H9 (cell line): ENCODE results near the gene DLEC1. TPM values are rescaled to one million over a fixed set of nuclear protein-coding genes. Genes with fewer than 3 reads are reported as not detected.
A peak's percentile ranks its signal among the peaks of the same experiment; 100 is the strongest.

Experiments
- DNase-seq: peaks from one replicate; pipeline ENCODE4 v3.0.0-alpha.2; 2017
- H2AFZ ChIP-seq: one replicate; pipeline ENCODE4 v1.6.1; 2013; ENCODE audit warnings: mild to moderate bottlenecking, low read length, control low read depth, moderate library complexity
- H2AK5ac ChIP-seq: 2 replicates; pipeline ENCODE4 v1.6.1; 2013; ENCODE audit warnings: low read length, control low read depth, mixed read lengths; ENCODE audit not compliant: insufficient read length
- H2BK120ac ChIP-seq: one replicate; pipeline ENCODE4 v1.6.1; 2013; ENCODE audit warnings: low read depth, mild to moderate bottlenecking, low read length, control low read depth, inconsistent platforms; ENCODE audit not compliant: poor library complexity, severe bottlenecking
- H2BK12ac ChIP-seq: 2 replicates; pipeline ENCODE4 v1.6.1; 2013; ENCODE audit warnings: low read length, control low read depth, mixed read lengths, low read depth; ENCODE audit not compliant: insufficient read length
- H2BK15ac ChIP-seq: 2 replicates; pipeline ENCODE4 v1.6.1; 2013; ENCODE audit warnings: low read depth, low read length, control low read depth
- H2BK20ac ChIP-seq: one replicate; pipeline ENCODE4 v1.6.1; 2013; ENCODE audit warnings: low read depth, mild to moderate bottlenecking, low read length, control low read depth, inconsistent platforms; ENCODE audit not compliant: poor library complexity, severe bottlenecking
- H2BK5ac ChIP-seq: 2 replicates; pipeline ENCODE4 v1.6.1; 2013; ENCODE audit warnings: low read length, control low read depth, mixed read lengths; ENCODE audit not compliant: insufficient read length
- H3K14ac ChIP-seq: 2 replicates; pipeline ENCODE4 v1.6.1; 2013; ENCODE audit warnings: low read length, control low read depth; ENCODE audit not compliant: insufficient read depth
- H3K18ac ChIP-seq: 2 replicates; pipeline ENCODE4 v1.6.1; 2013; ENCODE audit warnings: low read depth, mild to moderate bottlenecking, mixed read lengths, low read length, control low read depth; ENCODE audit not compliant: insufficient read length
- H3K23ac ChIP-seq: 2 replicates; pipeline ENCODE4 v1.6.1; 2013; ENCODE audit warnings: low read length, control low read depth, mixed read lengths, low read depth; ENCODE audit not compliant: insufficient read length
- H3K23me2 ChIP-seq: 2 replicates; pipeline ENCODE4 v1.6.1; 2013; ENCODE audit warnings: low read depth, mild to moderate bottlenecking, mixed read lengths, low read length, control low read depth; ENCODE audit not compliant: insufficient read length, poor library complexity, severe bottlenecking
- H3K27ac ChIP-seq: 2 replicates; pipeline ENCODE4 v1.5.1; 2013; ENCODE audit warnings: low read length, control low read depth, mixed read lengths, low read depth; ENCODE audit not compliant: insufficient read length
- H3K27me3 ChIP-seq: 2 replicates; pipeline ENCODE4 v1.6.1; 2013; ENCODE audit warnings: low read length, control low read depth, inconsistent platforms; ENCODE audit not compliant: insufficient read depth
- H3K4ac ChIP-seq: 2 replicates; pipeline ENCODE4 v1.6.1; 2013; ENCODE audit warnings: low read depth, mild to moderate bottlenecking, control low read depth, inconsistent platforms, low read length, moderate library complexity
- H3K4me1 ChIP-seq: 2 replicates; pipeline ENCODE4 v1.6.1; 2013; ENCODE audit warnings: low read length, control low read depth, inconsistent platforms; ENCODE audit not compliant: insufficient read depth
- H3K4me2 ChIP-seq: 2 replicates; pipeline ENCODE4 v1.6.1; 2013; ENCODE audit warnings: low read length, control low read depth, mixed read lengths; ENCODE audit not compliant: insufficient read length, insufficient read depth
- H3K56ac ChIP-seq: 2 replicates; pipeline ENCODE4 v1.6.1; 2013; ENCODE audit warnings: low read depth, mild to moderate bottlenecking, mixed read lengths, low read length, control low read depth; ENCODE audit not compliant: insufficient read length
- H3K79me1 ChIP-seq: 2 replicates; pipeline ENCODE4 v1.6.1; 2013; ENCODE audit warnings: low read depth, mild to moderate bottlenecking, moderate library complexity, low read length, control low read depth, inconsistent platforms; ENCODE audit not compliant: insufficient read depth, poor library complexity, severe bottlenecking
- H3K79me2 ChIP-seq: 2 replicates; pipeline ENCODE4 v1.6.1; 2013; ENCODE audit warnings: low read length, control low read depth, inconsistent platforms; ENCODE audit not compliant: insufficient read depth
- H3K9ac ChIP-seq: 2 replicates; pipeline ENCODE4 v1.6.1; 2013; ENCODE audit warnings: low read length, control low read depth, mixed read lengths; ENCODE audit not compliant: insufficient read length; ENCODE audit errors: extremely low read depth
- H3K9me3 ChIP-seq: one replicate; pipeline ENCODE4 v1.6.1; 2013; ENCODE audit warnings: low read depth, low read length, inconsistent platforms; ENCODE audit not compliant: control insufficient read depth
- H3T11ph ChIP-seq: one replicate; pipeline ENCODE4 v1.6.1; 2013; ENCODE audit warnings: mild to moderate bottlenecking, low read length, control low read depth, inconsistent platforms
- H4K20me1 ChIP-seq: one replicate; pipeline ENCODE4 v1.6.1; 2013; ENCODE audit not compliant: control insufficient read depth, insufficient read length, insufficient read depth
- H4K5ac ChIP-seq: 2 replicates; pipeline ENCODE4 v1.6.1; 2013; ENCODE audit warnings: low read depth, mild to moderate bottlenecking, mixed read lengths, low read length, control low read depth; ENCODE audit not compliant: insufficient read length
- H4K8ac ChIP-seq: replicated peaks from 2 replicates; pipeline ENCODE4 v1.6.1; 2013; ENCODE audit warnings: low read length, control low read depth, mixed read lengths, low read depth; ENCODE audit not compliant: insufficient read length
- H4K91ac ChIP-seq: 2 replicates; pipeline ENCODE4 v1.6.1; 2013; ENCODE audit warnings: low read depth, mild to moderate bottlenecking, moderate library complexity, mixed read lengths, low read length, control low read depth; ENCODE audit not compliant: insufficient read length
- H3K27ac Mint-ChIP-seq, 3 experiments: 2 replicates in 2 of 3; 3 replicates in 1 of 3; pipeline ENCODE4 v1.8.0; 2020 to 2021; ENCODE audit warnings: mixed read lengths in 3 of 3, mild to moderate bottlenecking in 1 of 3, moderate library complexity in 1 of 3
- H3K27me3 Mint-ChIP-seq: 2 replicates; pipeline ENCODE4 v1.8.0; 2021; ENCODE audit warnings: low read depth, mild to moderate bottlenecking, moderate library complexity, mixed read lengths
- H3K36me3 Mint-ChIP-seq, 3 experiments: 2 replicates in 2 of 3; 3 replicates in 1 of 3; pipeline ENCODE4 v1.8.0; 2020 to 2021; ENCODE audit warnings: low read depth in 3 of 3, mixed read lengths in 3 of 3; ENCODE audit not compliant: insufficient read depth in 1 of 3
- H3K4me1 Mint-ChIP-seq, 2 experiments: 2 replicates each; pipeline ENCODE4 v1.8.0; 2020; ENCODE audit warnings: mixed read lengths in 2 of 2
- H3K4me3 Mint-ChIP-seq, 2 experiments: 2 replicates in 1 of 2; 3 replicates in 1 of 2; pipeline ENCODE4 v1.8.0; 2020 to 2021; ENCODE audit warnings: mild to moderate bottlenecking in 2 of 2, mixed read lengths in 2 of 2, moderate library complexity in 1 of 2
- H3K9me3 Mint-ChIP-seq, 2 experiments: 2 replicates in 1 of 2; 3 replicates in 1 of 2; pipeline ENCODE4 v1.8.0; 2020; ENCODE audit warnings: mild to moderate bottlenecking in 2 of 2, mixed read lengths in 2 of 2, moderate library complexity in 1 of 2
- CTCF ChIP-seq: fragments of 200-600 bp; sonication (generic); conservative IDR thresholded peaks from 3 replicates; pipeline ENCODE4 v1.8.0; 2021; ENCODE audit warnings: antibody characterized with exemption, mild to moderate bottlenecking
- WGBS: extraction: QIAGEN DNeasy Blood & Tissue Kit; methylation state at CpG from one replicate; pipeline ENCODE4 v1.1.7; 2013; ENCODE audit warnings: missing lambda C conversion rate, low lambda C conversion rate, mixed read lengths; ENCODE audit not compliant: insufficient read length; ENCODE audit errors: extremely low coverage; 5-methylcytosine and 5-hydroxymethylcytosine counted together
- total RNA-seq: library from RNA; stranded (reverse); gene quantifications from 2 replicates; pipeline ENCODE4 v1.2.1, GENCODE V29; 2021

Gene DLEC1
- total RNA-seq, 1 experiment from 2014 or later: 2.1 TPM

GRCh38 chr3:38138349-38139190, 99.6 kb downstream of the DLEC1 start, which contains the start of gene MYD88:
Gene MYD88 (plus strand): TSS chr3:38138661. CDS start chr3:38138701, 40 bp downstream.
- DNase-seq: peak; percentile 79
- peaks cover 37 to 42% of the 10 kb centered on the region in 2 experiments for H3K4me1 Mint-ChIP-seq

More at GRCh38 chr3:38138349-38139190, 99.6 kb downstream of the DLEC1 start, which contains the start of gene MYD88:
- H3K56ac ChIP-seq: no peak within 1 kb of the TSS
- H4K91ac ChIP-seq: no peak within 1 kb of the TSS
- peak within 1 kb of the TSS; percentile 53 for H3K18ac ChIP-seq
- H4K8ac ChIP-seq: no peak within 1 kb of the TSS
- Mint-ChIP-seq H3K9me3 (no peaks in the 10 kb centered on the region; a peak in 1 of 5 replicates), H3K36me3 (peaks cover 29 to 47% (median 30%) of the 10 kb centered on the region in 3 experiments), H3K4me3 (peak within 1 kb of the TSS; percentile 91 to 92), H3K27ac (peak within 1 kb of the TSS; percentile 84 to 96 (median 96)), H3K27me3 (no peaks in the 10 kb centered on the region; the same call in 1 of the 2 replicates)
- peak within 1 kb of the TSS; percentile 79 for H3K9ac ChIP-seq
- peak within 1 kb of the TSS; percentile 82 for H3K14ac ChIP-seq
- no peak within 1 kb of the TSS for H2BK20ac ChIP-seq
- no peak within 1 kb of the TSS for H2BK15ac ChIP-seq
- H3K4ac ChIP-seq: no peak within 1 kb of the TSS
- no peaks in the 10 kb centered on the region for H3K79me1 ChIP-seq
- H2AK5ac ChIP-seq: no peak within 1 kb of the TSS
- no peak within 1 kb of the TSS for H2BK120ac ChIP-seq
- no peak within 1 kb of the TSS for H2BK12ac ChIP-seq
- no peaks in the 10 kb centered on the region for H4K20me1 ChIP-seq
- peaks cover 8% of the 10 kb centered on the region; the same call in 1 of the 2 replicates for H3K4me1 ChIP-seq
- H3K27me3 ChIP-seq: no peaks in the 10 kb centered on the region
- H2AFZ ChIP-seq: no peak within 1 kb of the TSS
- peak within 1 kb of the TSS; percentile 80 for H3K4me2 ChIP-seq
- no peaks in the 10 kb centered on the region for H3K79me2 ChIP-seq
- H3K23me2 ChIP-seq: peaks cover 18% of the 10 kb centered on the region
- no peaks in the 10 kb centered on the region for H3K9me3 ChIP-seq
- no peak within 1 kb of the TSS for H2BK5ac ChIP-seq
- no peak within 1 kb of the TSS for H3T11ph ChIP-seq
- no peak within 1 kb of the TSS for H3K27ac ChIP-seq
- no CpG with 5 or more reads among the region's 65 CpGs for WGBS
- H4K5ac ChIP-seq: no peak within 1 kb of the TSS
- H3K23ac ChIP-seq: no peak within 1 kb of the TSS
- TF ChIP-seq CTCF: no peak
